GM23248 (cell line): Measurements from ENCODE around the gene NDUFS5. TPM values are rescaled to one million over a fixed set of nuclear protein-coding genes. Genes with fewer than 3 reads are reported as not detected.
"Not testable (repeated sequence)": the region's sequence is repeated elsewhere in the genome, so short reads cannot be mapped to it uniquely, and the experiment has no call there.

Experiments
- DNase-seq: peaks from one replicate; pipeline ENCODE4 v3.0.0-alpha.2; 2015
- H2AFZ ChIP-seq: fragments of 200-600 bp; sonication (generic); 2 replicates; pipeline ENCODE4 v1.6.1; 2016; ENCODE audit warnings: antibody characterized with exemption
- H3F3A ChIP-seq: fragments of 200-600 bp; sonication (generic); 2 replicates; pipeline ENCODE4 v1.6.1; 2016; ENCODE audit warnings: mild to moderate bottlenecking, antibody characterized with exemption, mixed run types; ENCODE audit not compliant: insufficient read depth
- H3K27ac ChIP-seq: fragments of 200-600 bp; sonication (generic); 2 replicates; pipeline ENCODE4 v1.5.1; 2016; ENCODE audit warnings: mild to moderate bottlenecking
- H3K27me3 ChIP-seq: fragments of 200-600 bp; sonication (generic); replicated peaks from 2 replicates; pipeline ENCODE4 v1.6.1; 2016; ENCODE audit warnings: mild to moderate bottlenecking; ENCODE audit not compliant: insufficient read depth
- H3K36me3 ChIP-seq: fragments of 200-600 bp; sonication (generic); 2 replicates; pipeline ENCODE4 v1.6.1; 2016; ENCODE audit warnings: low read depth, mild to moderate bottlenecking
- H3K4me1 ChIP-seq: fragments of 200-600 bp; sonication (generic); 2 replicates; pipeline ENCODE4 v1.6.1; 2016; ENCODE audit warnings: mild to moderate bottlenecking; ENCODE audit not compliant: insufficient read depth
- H3K4me2 ChIP-seq: fragments of 200-600 bp; sonication (generic); one replicate; pipeline ENCODE4 v1.6.1; 2016; ENCODE audit warnings: mild to moderate bottlenecking; ENCODE audit not compliant: unreplicated experiment
- H3K4me3 ChIP-seq: fragments of 200-600 bp; sonication (generic); 2 replicates; pipeline ENCODE4 v1.5.1; 2016; ENCODE audit warnings: mild to moderate bottlenecking
- H3K79me2 ChIP-seq: fragments of 200-600 bp; sonication (generic); 2 replicates; pipeline ENCODE4 v1.6.1; 2016; ENCODE audit warnings: mild to moderate bottlenecking; ENCODE audit not compliant: insufficient read depth
- H3K9ac ChIP-seq: fragments of 200-600 bp; sonication (generic); 2 replicates; pipeline ENCODE4 v1.6.1; 2016; ENCODE audit warnings: mild to moderate bottlenecking
- H3K9me2 ChIP-seq: fragments of 200-600 bp; sonication (generic); 2 replicates; pipeline ENCODE4 v1.6.1; 2016; ENCODE audit warnings: mixed run types, mild to moderate bottlenecking, moderate library complexity; ENCODE audit not compliant: insufficient read depth
- H3K9me3 ChIP-seq: fragments of 200-600 bp; sonication (generic); one replicate; pipeline ENCODE4 v1.6.1; 2017; ENCODE audit warnings: low read depth
- H4K20me1 ChIP-seq: fragments of 200-600 bp; sonication (generic); 2 replicates; pipeline ENCODE4 v1.6.0; 2016; ENCODE audit not compliant: insufficient read depth
- EZH2 ChIP-seq: fragments of 200-600 bp; sonication (generic); IDR thresholded peaks from 2 replicates; pipeline ENCODE4 v1.6.1; 2018; ENCODE audit warnings: antibody characterized with exemption, mild to moderate bottlenecking; ENCODE audit not compliant: insufficient read depth, poor library complexity, severe bottlenecking
- EZH2phosphoT487 ChIP-seq: fragments of 200-600 bp; sonication (generic); IDR thresholded peaks from 2 replicates; pipeline ENCODE4 v1.6.1; 2018; ENCODE audit warnings: antibody characterized with exemption, moderate library complexity, mild to moderate bottlenecking, low read depth; ENCODE audit not compliant: insufficient read depth
- WGBS, 2 experiments: methylation state at CpG; one replicate each; pipeline ENCODE4 v1.1.6; 2015 to 2017; ENCODE audit warnings: low lambda C conversion rate in 2 of 2, low coverage in 1 of 2; ENCODE audit errors: missing lambda C conversion rate in 2 of 2; 5-methylcytosine and 5-hydroxymethylcytosine counted together
- in situ Hi-C: fragments of 300-500 bp; cut with MboI; formaldehyde crosslinking; loops from 2 replicates; pipeline ENCODE4 v1.15.0; 2020
- polyA plus RNA-seq: library from polyadenylated mRNA; unstranded; fragments of >200 nt; fragmentation: Nextera tagmentation; extraction: Ambion mirVana; gene quantifications from 2 replicates; pipeline ENCODE4 v1.2.1, GENCODE V29; 2016
- total RNA-seq: library from RNA; depleted of rRNA; stranded (reverse); fragments of >200 nt; shearing (Covaris generic); gene quantifications from 2 replicates; pipeline ENCODE4 v1.2.3, GENCODE V29; 2014; rRNA removed

The NDUFS5 gene
- 257 and 319 TPM in 2 replicates for total RNA-seq
- polyA plus RNA-seq = 602 and 606 TPM in 2 replicates

- Histone ChIP-seq H3K9me3 (no peaks in the 10 kb centered on the region), H3K9me2 (no peaks in the 10 kb centered on the region), H3K4me1 (peaks cover 5% of the 10 kb centered on the region), H3K4me3 (peak within 1 kb of the TSS; percentile 96), H3K27me3 (no peaks in the 10 kb centered on the region), H3K79me2 (peaks cover 46% of the 10 kb centered on the region), H2AFZ (peak within 1 kb of the TSS; percentile 99), H3K4me2 (peak within 1 kb of the TSS; percentile 93), H4K20me1 (no peaks in the 10 kb centered on the region), H3K27ac (peak within 1 kb of the TSS; percentile 100), H3F3A (peaks cover 21% of the 10 kb centered on the region), H3K36me3 (peaks cover 16% of the 10 kb centered on the region), H3K9ac (peak within 1 kb of the TSS; percentile 100)
- 1% methylated on average over 47 of the region's 47 CpGs for WGBS, 2 experiments
- TF ChIP-seq EZH2 (no peak), EZH2phosphoT487 (no peak)
- DNase-seq = peak; percentile 98
- in situ Hi-C loops = no loop called here
Observed at GRCh38 chr1:39026051-39026865, at the start of gene NDUFS5. Gene NDUFS5, plus strand, starts transcription at chr1:39026350. Its CDS starts 2,375 bp downstream, at chr1:39028725.

GRCh38 chr1:38977399-38978244 lies 48.5 kb upstream of the NDUFS5 start:
- in situ Hi-C loops, DNase-seq, H2AFZ ChIP-seq, H3K4me2 ChIP-seq, H3K9me2 ChIP-seq, H3K9me3 ChIP-seq, H4K20me1 ChIP-seq, H3K27me3 ChIP-seq, H3K4me1 ChIP-seq, H3K36me3 ChIP-seq, H3K9ac ChIP-seq, H3K27ac ChIP-seq, H3K79me2 ChIP-seq, H3F3A ChIP-seq, H3K4me3 ChIP-seq: not testable (repeated sequence)
- 70 to 71% methylated on average over 11 to 12 of the region's 12 CpGs for WGBS, 2 experiments

- H3K79me2 ChIP-seq, H2AFZ ChIP-seq, H3K36me3 ChIP-seq, H3F3A ChIP-seq, H3K4me3 ChIP-seq, H4K20me1 ChIP-seq, H3K9ac ChIP-seq, H3K9me2 ChIP-seq, H3K4me2 ChIP-seq, H3K9me3 ChIP-seq, H3K4me1 ChIP-seq, in situ Hi-C loops, H3K27me3 ChIP-seq, DNase-seq, H3K27ac ChIP-seq: not testable (repeated sequence)
- WGBS, 2 experiments = 78 to 79% methylated on average over 6 of the region's 6 CpGs
Observed at GRCh38 chr1:38978245-38978542, 48.0 kb upstream of the NDUFS5 start.

- H3K79me2 ChIP-seq, H2AFZ ChIP-seq, in situ Hi-C loops, H3K4me2 ChIP-seq, H3K27ac ChIP-seq, H3F3A ChIP-seq, DNase-seq, H3K9me2 ChIP-seq, H3K27me3 ChIP-seq, H3K9ac ChIP-seq, H4K20me1 ChIP-seq, H3K4me1 ChIP-seq, H3K4me3 ChIP-seq, H3K36me3 ChIP-seq, H3K9me3 ChIP-seq: not testable (repeated sequence)
- WGBS, 2 experiments = 25 to 38% methylated on average over 1 of the region's 1 CpG
Observed at GRCh38 chr1:38979380-38979779, 46.8 kb upstream of the NDUFS5 start.
